ENCODE data around the gene LY6G6F. TPM values are rescaled to one million over a fixed set of nuclear protein-coding genes. Genes with fewer than 3 reads are reported as not detected.

Gene LY6G6F
- total and polyA plus RNA-seq, 8 donors, result not detected

DNA sequence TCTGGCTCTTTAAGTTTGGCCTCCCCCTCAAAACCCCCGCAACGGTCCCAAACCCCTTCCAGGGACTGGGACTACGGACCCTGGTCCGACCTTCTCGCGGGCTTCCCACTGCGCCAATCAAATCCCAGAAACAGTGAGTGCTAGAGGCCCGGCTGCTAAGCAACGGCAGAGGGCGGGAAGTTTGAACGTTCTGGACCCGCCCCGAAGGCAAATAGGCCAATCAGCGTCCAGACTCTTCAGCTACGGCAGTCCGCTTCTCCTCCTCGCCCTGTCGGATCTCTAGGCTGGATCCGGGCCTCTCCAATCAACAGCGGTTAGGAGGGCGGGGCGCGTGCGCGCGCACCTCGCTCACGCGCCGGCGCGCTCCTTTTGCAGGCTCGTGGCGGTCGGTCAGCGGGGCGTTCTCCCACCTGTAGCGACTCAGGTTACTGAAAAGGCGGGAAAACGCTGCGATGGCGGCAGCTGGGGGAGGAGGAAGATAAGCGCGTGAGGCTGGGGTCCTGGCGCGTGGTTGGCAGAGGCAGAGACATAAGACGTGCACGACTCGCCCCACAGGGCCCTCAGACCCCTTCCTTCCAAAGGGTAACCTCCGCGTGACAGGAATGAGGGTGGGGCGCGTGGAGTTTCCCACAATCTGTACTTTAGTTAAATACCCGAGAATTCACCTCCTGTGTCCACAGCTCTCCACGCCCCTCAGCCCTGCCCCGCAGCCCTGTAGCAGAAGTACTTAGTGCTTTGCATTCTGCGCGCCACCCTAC, 33.2 kb downstream of the LY6G6F start, which contains the start of gene MSH5:
Gene MSH5 (plus strand): TSS at position 367 of the 758 bp plus-strand sequence. CDS start 462 bp downstream, outside the sequence.
- 0 to 1% methylated on average over 56 to 58 of the region's 58 CpGs for WGBS, 2 donors
- Histone ChIP-seq H3K36me3 (no peaks in the 10 kb centered on the region), H3K27me3 (no peaks in the 10 kb centered on the region), H3K9me3 (no peaks in the 10 kb centered on the region), H3K4me1 (peaks cover 22 to 30% (median 29%) of the 10 kb centered on the region in 3 donors), H3K27ac (peak within 1 kb of the TSS; percentile 9 to 92 (median 86)), H3K4me3 (peak within 1 kb of the TSS; percentile 54 to 80 (median 63))
- TF ChIP-seq, protein P1, sequence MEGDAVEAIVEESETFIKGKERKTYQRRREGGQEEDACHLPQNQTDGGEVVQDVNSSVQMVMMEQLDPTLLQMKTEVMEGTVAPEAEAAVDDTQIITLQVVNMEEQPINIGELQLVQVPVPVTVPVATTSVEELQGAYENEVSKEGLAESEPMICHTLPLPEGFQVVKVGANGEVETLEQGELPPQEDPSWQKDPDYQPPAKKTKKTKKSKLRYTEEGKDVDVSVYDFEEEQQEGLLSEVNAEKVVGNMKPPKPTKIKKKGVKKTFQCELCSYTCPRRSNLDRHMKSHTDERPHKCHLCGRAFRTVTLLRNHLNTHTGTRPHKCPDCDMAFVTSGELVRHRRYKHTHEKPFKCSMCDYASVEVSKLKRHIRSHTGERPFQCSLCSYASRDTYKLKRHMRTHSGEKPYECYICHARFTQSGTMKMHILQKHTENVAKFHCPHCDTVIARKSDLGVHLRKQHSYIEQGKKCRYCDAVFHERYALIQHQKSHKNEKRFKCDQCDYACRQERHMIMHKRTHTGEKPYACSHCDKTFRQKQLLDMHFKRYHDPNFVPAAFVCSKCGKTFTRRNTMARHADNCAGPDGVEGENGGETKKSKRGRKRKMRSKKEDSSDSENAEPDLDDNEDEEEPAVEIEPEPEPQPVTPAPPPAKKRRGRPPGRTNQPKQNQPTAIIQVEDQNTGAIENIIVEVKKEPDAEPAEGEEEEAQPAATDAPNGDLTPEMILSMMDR (IDR thresholded peaks at IDR 0.05), result no peak
- no peak for FAIRE-seq
- intact Hi-C loops (cut with DNase I), result no loop called here
- DNase-seq, result peak; percentile 94 to 98 (median 98)
- peak; percentile 86 to 92 (median 89) for ATAC-seq

DNA sequence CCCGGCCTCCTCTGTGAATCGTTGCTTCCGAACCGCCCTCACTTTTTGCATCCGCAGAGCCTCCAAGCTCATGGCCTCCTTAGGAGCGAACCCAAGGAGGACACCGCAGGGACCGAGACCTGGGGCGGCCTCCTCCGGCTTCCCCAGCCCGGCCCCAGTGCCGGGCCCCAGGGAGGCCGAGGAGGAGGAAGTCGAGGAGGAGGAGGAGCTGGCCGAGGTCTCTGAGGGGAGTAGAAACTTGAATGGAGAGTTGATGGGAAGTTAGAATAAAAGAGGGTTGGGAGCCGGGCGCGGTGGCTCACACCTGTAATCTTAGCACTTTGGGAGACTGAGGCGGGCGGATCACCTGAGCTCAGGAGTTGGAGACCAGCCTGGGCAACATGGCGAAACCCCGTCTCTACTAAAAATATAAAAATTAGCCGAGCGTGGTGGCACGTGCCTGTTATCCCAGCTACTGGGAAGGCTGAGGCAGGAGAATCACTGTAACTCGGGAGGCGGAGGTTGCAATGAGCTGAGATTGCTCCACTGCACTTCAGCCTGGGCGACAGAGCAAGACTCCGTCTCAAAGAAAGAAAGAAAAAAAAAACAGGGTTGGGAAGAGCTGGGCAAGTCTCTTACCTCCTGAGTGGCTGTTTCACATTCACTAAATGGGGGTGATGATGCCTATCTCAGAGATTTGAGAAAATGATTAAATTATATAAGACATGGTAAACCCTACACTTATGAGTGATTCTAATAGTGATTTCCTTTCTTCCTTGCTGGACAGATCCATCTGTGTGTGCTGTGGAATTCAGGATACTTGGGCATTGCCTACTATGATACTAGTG, 33.9 kb downstream of the LY6G6F start:
- peak overlapping the region; percentile 54 to 80 (median 63) for H3K4me3 ChIP-seq
- TF ChIP-seq, protein P1 (IDR thresholded peaks at IDR 0.05), result no peak
- intact Hi-C loops (cut with DNase I), result no loop called here
- no peak for DNase-seq
- 22 to 24% methylated on average over 29 of the region's 29 CpGs for WGBS, 2 donors
- no peak for FAIRE-seq
- no peaks in the 10 kb centered on the region for H3K9me3 ChIP-seq
- peak overlapping the region in 3 of 4 donors; percentile 63 to 92 (median 89) for H3K27ac ChIP-seq
- no peak for ATAC-seq
- no peaks in the 10 kb centered on the region for H3K36me3 ChIP-seq
- H3K4me1 ChIP-seq, result peaks cover 22 to 30% (median 29%) of the 10 kb centered on the region in 3 donors
- no peaks in the 10 kb centered on the region for H3K27me3 ChIP-seq

DNA sequence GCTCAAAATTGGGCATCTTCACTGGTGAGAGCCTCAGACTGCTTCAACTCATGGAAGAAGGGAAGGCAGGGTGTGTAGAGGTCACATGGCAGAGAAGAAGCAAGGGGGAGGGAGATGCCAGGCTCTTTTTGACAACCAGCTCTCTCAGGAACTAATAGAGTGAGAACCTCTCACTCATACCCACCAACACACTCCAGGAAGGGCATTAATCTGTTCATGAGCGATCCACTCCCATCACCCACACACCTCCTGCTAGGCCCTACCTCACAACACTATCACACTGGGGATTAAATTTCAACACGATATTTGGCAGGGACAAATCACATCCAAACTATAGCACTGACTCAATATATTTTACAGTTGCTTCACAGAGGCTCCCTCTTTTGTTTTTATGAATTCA, 35.1 kb downstream of the LY6G6F start:
- ATAC-seq (no peak), FAIRE-seq (no peak), DNase-seq (no peak)
- H3K27me3 ChIP-seq, result no peaks in the 10 kb centered on the region
- TF ChIP-seq, protein P1 (IDR thresholded peaks at IDR 0.05), result no peak
- no peaks in the 10 kb centered on the region for H3K36me3 ChIP-seq
- H3K4me1 ChIP-seq, result peaks cover 20 to 26% (median 26%) of the 10 kb centered on the region in 3 donors
- H3K9me3 ChIP-seq, result no peaks in the 10 kb centered on the region
- intact Hi-C loops (cut with DNase I), result no loop called here
- no peak overlapping the region for H3K27ac ChIP-seq
- 61 to 69% methylated on average over 2 of the region's 2 CpGs for WGBS, 2 donors
- H3K4me3 ChIP-seq, result no peak overlapping the region

DNA sequence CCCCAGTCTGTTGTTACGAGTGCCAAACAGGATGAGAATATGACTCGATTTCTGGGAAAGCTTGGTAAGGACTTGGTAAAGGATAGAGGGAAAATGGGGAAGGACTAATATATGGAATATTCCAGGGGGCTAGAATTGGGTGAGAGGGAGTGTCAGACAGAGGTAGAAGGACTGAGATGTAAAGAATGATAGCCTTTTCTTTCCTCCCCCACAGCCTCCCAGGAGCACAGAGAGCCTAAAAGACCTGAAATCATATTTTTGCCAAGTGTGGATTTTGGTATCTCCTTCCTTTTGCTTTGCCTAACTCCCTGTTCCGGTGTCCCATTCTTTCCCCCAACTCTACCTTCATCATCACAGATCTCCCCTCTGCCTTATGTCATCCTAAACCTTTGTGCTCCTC, 36.2 kb downstream of the LY6G6F start:
- ATAC-seq (no peak), FAIRE-seq (no peak), DNase-seq (no peak)
- Histone ChIP-seq H3K4me3 (no peak overlapping the region), H3K9me3 (no peaks in the 10 kb centered on the region), H3K27ac (no peak overlapping the region), H3K27me3 (no peaks in the 10 kb centered on the region), H3K4me1 (peaks cover 9 to 17% (median 15%) of the 10 kb centered on the region in 3 donors), H3K36me3 (no peaks in the 10 kb centered on the region)
- TF ChIP-seq, protein P1 (IDR thresholded peaks at IDR 0.05), result no peak
- intact Hi-C loops (cut with DNase I), result no loop called here
- WGBS, 2 donors, result 87 to 95% methylated on average over 3 of the region's 3 CpGs

Data from pancreas (tissue), 10 donors.